ENCODE data around the gene ABCD1.
"Not testable (repeated sequence)": the region's sequence is repeated elsewhere in the genome, so short reads cannot be mapped to it uniquely, and the experiment has no call there.

- not testable (repeated sequence) for TF ChIP-seq CTCF (IDR thresholded peaks at IDR 0.05; ENCODE audit: poor library complexity); EZH2 (IDR thresholded peaks at IDR 0.05; ENCODE audit: borderline replicate concordance)
Measured at GRCh38 chrX:153696986-153697722, 27.5 kb upstream of the ABCD1 start.

Measured in hepatocyte (in vitro differentiated cells).